ENCODE results near the gene ZMYM4. TPM values are rescaled to one million over a fixed set of nuclear protein-coding genes. Genes with fewer than 3 reads are reported as not detected.

ZMYM4 gene
- total and polyA plus RNA-seq, 10 of the 15 experiments (the other 5 are each of a cell fraction or from before 2014, with no cell fraction given) = 8.0 to 37.0 (median 28.1) TPM

- SMC1A ChIA-PET (ENCODE audit: uncharacterized antibody, unreplicated experiment) = no interaction called here
- no peak for FAIRE-seq
These were observed 6.9 kb upstream of the ZMYM4 start for GRCh38 chr1:35261412-35262120.

GRCh38 chr1:35264035-35264434 is 4.5 kb upstream of the ZMYM4 start:
- no peaks in the 10 kb centered on the region for H4K20me1 ChIP-seq (ENCODE audit: control insufficient read depth, insufficient read depth)
- ChIA-PET CTCF (no interaction called here), POLR2A (interaction anchor here (0.6 kb wide), 1 partner anchor 25 kb away, joined by 3 read pairs; no protein-coding TSS in a partner anchor), SMC1A (ENCODE audit: uncharacterized antibody, unreplicated experiment) (interaction anchor here (0.6 to 1.1 kb wide), 3 partner anchors 11 to 180 kb away, joined by 3 to 4 read pairs (median 3); no protein-coding TSS in a partner anchor), RAD21 (ENCODE audit: unreplicated experiment) (no interaction called here)
- DNase-seq (ENCODE audit: low read depth, low spot score) (no peak), FAIRE-seq (no peak), ATAC-seq (no peak)
- peaks cover 11% of the 10 kb centered on the region for H3K79me2 ChIP-seq (ENCODE audit: control insufficient read depth, insufficient read depth, low read length)
- no peak overlapping the region for H3K27ac ChIP-seq (ENCODE audit: control insufficient read depth, insufficient read depth)
- no peaks in the 10 kb centered on the region for H3K27me3 ChIP-seq (replicated peaks in 1 of 2; ENCODE audit: control insufficient read depth in 2 of 2, insufficient read depth in 2 of 2, low read length in 1 of 2)
- no TSS peak for BruUV-seq (replicated peaks)
- TF ChIP-seq CBX5 (IDR thresholded peaks at IDR 0.05; ENCODE audit: low read depth) (no peak), ZNF207 (IDR thresholded peaks at IDR 0.05; ENCODE audit: borderline replicate concordance) (no peak), SPI1 (IDR thresholded peaks at IDR 0.05; ENCODE audit: borderline replicate concordance, insufficient read depth, low read depth, low read length) (no peak), RAD51 (IDR thresholded peaks at IDR 0.05) (no peak), RELA (IDR thresholded peaks at IDR 0.05; ENCODE audit: borderline replicate concordance, partially characterized antibody) (no peak), NFYA (IDR thresholded peaks at IDR 0.05; ENCODE audit: borderline replicate concordance, low read depth, low read length) (no peak), ESRRA (IDR thresholded peaks at IDR 0.05; ENCODE audit: low read length) (no peak), HDGF (IDR thresholded peaks at IDR 0.05) (no peak), JUND (IDR thresholded peaks at IDR 0.05; ENCODE audit: low read depth, low read length) (no peak), TBL1XR1 (IDR thresholded peaks at IDR 0.05; ENCODE audit: low read depth, low read length) (no peak), STAT1 (conservative IDR thresholded peaks at IDR 0.05) (no peak), ASH2L (IDR thresholded peaks at IDR 0.05; ENCODE audit: borderline replicate concordance, low read depth) (no peak)
- TF ChIP-seq, protein P1, sequence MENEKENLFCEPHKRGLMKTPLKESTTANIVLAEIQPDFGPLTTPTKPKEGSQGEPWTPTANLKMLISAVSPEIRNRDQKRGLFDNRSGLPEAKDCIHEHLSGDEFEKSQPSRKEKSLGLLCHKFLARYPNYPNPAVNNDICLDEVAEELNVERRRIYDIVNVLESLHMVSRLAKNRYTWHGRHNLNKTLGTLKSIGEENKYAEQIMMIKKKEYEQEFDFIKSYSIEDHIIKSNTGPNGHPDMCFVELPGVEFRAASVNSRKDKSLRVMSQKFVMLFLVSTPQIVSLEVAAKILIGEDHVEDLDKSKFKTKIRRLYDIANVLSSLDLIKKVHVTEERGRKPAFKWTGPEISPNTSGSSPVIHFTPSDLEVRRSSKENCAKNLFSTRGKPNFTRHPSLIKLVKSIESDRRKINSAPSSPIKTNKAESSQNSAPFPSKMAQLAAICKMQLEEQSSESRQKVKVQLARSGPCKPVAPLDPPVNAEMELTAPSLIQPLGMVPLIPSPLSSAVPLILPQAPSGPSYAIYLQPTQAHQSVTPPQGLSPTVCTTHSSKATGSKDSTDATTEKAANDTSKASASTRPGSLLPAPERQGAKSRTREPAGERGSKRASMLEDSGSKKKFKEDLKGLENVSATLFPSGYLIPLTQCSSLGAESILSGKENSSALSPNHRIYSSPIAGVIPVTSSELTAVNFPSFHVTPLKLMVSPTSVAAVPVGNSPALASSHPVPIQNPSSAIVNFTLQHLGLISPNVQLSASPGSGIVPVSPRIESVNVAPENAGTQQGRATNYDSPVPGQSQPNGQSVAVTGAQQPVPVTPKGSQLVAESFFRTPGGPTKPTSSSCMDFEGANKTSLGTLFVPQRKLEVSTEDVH (IDR thresholded peaks at IDR 0.05; ENCODE audit: low read depth, partially characterized antibody) = no peak
- in situ Hi-C loops (cut with MboI) = no loop called here
- no peaks in the 10 kb centered on the region for H3K36me3 ChIP-seq (ENCODE audit: control insufficient read depth in 2 of 2, insufficient read depth in 2 of 2, low read length in 1 of 2)
- H2AFZ ChIP-seq (ENCODE audit: control insufficient read depth, low read depth, low read length) = no peak overlapping the region
- H3K9me3 ChIP-seq (replicated peaks; ENCODE audit: control insufficient read depth, insufficient read depth, low read length) = no peaks in the 10 kb centered on the region
- peaks cover 3% of the 10 kb centered on the region; the same call in 1 of the 2 replicates for H3K4me1 ChIP-seq (ENCODE audit: control insufficient read depth, insufficient read depth, low read length)
- intact Hi-C loops (cut with micrococcal nuclease; ENCODE audit: unreplicated experiment) = no loop called here
- no peak overlapping the region for H3K9ac ChIP-seq (ENCODE audit: control insufficient read depth, insufficient read depth, low read length)
- H3K4me3 ChIP-seq = no peak overlapping the region
- no peak overlapping the region for H3K4me2 ChIP-seq (ENCODE audit: control insufficient read depth, insufficient read depth)
- WGBS (ENCODE audit: insufficient coverage, insufficient replicate concordance, low lambda C conversion rate, missing lambda C conversion rate) = 56% methylated on average over 2 of the region's 5 CpGs

More at GRCh38 chr1:35261412-35262120, 6.9 kb upstream of the ZMYM4 start:
- Histone ChIP-seq H3K9me3 (replicated peaks; ENCODE audit: control insufficient read depth, insufficient read depth, low read length) (no peaks in the 10 kb centered on the region), H3K9ac (ENCODE audit: control insufficient read depth, insufficient read depth, low read length) (no peak overlapping the region), H3K27me3 (replicated peaks in 1 of 2; ENCODE audit: control insufficient read depth in 2 of 2, insufficient read depth in 2 of 2, low read length in 1 of 2) (no peaks in the 10 kb centered on the region), H3K79me2 (ENCODE audit: control insufficient read depth, insufficient read depth, low read length) (no peaks in the 10 kb centered on the region), H2AFZ (ENCODE audit: control insufficient read depth, low read depth, low read length) (no peak overlapping the region), H3K36me3 (ENCODE audit: control insufficient read depth in 2 of 2, insufficient read depth in 2 of 2, low read length in 1 of 2) (no peaks in the 10 kb centered on the region), H4K20me1 (ENCODE audit: control insufficient read depth, insufficient read depth) (no peaks in the 10 kb centered on the region), H3K4me3 (no peak overlapping the region), H3K4me1 (ENCODE audit: control insufficient read depth, insufficient read depth, low read length) (no peaks in the 10 kb centered on the region), H3K27ac (ENCODE audit: control insufficient read depth, insufficient read depth) (no peak overlapping the region), H3K4me2 (ENCODE audit: control insufficient read depth, insufficient read depth) (no peak overlapping the region)
- ChIA-PET CTCF (interaction anchor here (1.8 kb wide), 1 partner anchor 28 kb away, joined by 3 read pairs; no protein-coding TSS in a partner anchor), RAD21 (ENCODE audit: unreplicated experiment) (no interaction called here), POLR2A (no interaction called here)
- TF ChIP-seq STAT1 (conservative IDR thresholded peaks at IDR 0.05) (no peak), RFX5 (IDR thresholded peaks at IDR 0.05; ENCODE audit: low read depth, low read length) (no peak)
- no TSS peak for BruUV-seq (replicated peaks)
- in situ Hi-C loops (cut with MboI) = no loop called here
- ATAC-seq (no peak), DNase-seq (ENCODE audit: low read depth, low spot score) (no peak)
- 81% methylated on average over 4 of the region's 4 CpGs for WGBS (ENCODE audit: insufficient coverage, insufficient replicate concordance, low lambda C conversion rate, missing lambda C conversion rate)
- intact Hi-C loops (cut with micrococcal nuclease; ENCODE audit: unreplicated experiment) = no loop called here

All from GM12878 (cell line).